Esophagus squamous epithelium (tissue), 4 donors: ENCODE measurements around the gene NUDCD2.

ENCODE experiments used
- POLR2A ChIP-seq, 4 donors: fragments of 450-650 bp; IDR thresholded peaks; one replicate each; pipeline ENCODE4 v1.6.1; 2017; ENCODE audit warnings: antibody characterized with exemption in 4 of 4, mild to moderate bottlenecking in 4 of 4, moderate library complexity in 3 of 4
- TF ChIP-seq, protein P1 (sequence below), 6 experiments: fragments of 450-650 bp in 4 of 6; fragments of 200-600 bp in 2 of 6; sonication (generic) in 2 of 6; IDR thresholded peaks; one replicate each; pipeline ENCODE4 v1.5.1; 2016 to 2019; ENCODE audit warnings: antibody characterized with exemption in 6 of 6, mild to moderate bottlenecking in 4 of 6, moderate library complexity in 4 of 6

DNA sequence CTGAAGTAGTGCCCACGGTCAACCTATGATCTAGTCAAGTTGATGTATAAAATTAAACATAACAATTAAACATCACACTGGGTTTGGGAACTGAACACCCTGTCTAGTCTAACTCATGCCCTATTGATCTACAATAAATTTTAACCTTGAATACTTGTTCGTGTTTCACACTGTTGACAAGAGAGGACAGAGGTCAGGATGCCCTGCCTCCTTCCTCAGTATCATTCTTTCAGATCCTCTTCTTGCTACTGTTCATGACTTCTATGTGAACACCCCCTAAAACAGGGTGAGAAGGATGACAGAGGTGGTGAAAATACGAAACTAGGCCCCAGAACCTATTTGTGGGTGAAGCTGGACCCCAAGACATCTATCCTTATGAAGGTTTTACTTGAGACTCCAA lies 37.4 kb upstream of the NUDCD2 start:
- TF ChIP-seq, protein P1, sequence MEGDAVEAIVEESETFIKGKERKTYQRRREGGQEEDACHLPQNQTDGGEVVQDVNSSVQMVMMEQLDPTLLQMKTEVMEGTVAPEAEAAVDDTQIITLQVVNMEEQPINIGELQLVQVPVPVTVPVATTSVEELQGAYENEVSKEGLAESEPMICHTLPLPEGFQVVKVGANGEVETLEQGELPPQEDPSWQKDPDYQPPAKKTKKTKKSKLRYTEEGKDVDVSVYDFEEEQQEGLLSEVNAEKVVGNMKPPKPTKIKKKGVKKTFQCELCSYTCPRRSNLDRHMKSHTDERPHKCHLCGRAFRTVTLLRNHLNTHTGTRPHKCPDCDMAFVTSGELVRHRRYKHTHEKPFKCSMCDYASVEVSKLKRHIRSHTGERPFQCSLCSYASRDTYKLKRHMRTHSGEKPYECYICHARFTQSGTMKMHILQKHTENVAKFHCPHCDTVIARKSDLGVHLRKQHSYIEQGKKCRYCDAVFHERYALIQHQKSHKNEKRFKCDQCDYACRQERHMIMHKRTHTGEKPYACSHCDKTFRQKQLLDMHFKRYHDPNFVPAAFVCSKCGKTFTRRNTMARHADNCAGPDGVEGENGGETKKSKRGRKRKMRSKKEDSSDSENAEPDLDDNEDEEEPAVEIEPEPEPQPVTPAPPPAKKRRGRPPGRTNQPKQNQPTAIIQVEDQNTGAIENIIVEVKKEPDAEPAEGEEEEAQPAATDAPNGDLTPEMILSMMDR (IDR thresholded peaks at IDR 0.05), result no peak
- TF ChIP-seq POLR2A (IDR thresholded peaks at IDR 0.05), result no peak
